Measurements from ENCODE around the gene PRKD1.

Gene PRKD1

DNA sequence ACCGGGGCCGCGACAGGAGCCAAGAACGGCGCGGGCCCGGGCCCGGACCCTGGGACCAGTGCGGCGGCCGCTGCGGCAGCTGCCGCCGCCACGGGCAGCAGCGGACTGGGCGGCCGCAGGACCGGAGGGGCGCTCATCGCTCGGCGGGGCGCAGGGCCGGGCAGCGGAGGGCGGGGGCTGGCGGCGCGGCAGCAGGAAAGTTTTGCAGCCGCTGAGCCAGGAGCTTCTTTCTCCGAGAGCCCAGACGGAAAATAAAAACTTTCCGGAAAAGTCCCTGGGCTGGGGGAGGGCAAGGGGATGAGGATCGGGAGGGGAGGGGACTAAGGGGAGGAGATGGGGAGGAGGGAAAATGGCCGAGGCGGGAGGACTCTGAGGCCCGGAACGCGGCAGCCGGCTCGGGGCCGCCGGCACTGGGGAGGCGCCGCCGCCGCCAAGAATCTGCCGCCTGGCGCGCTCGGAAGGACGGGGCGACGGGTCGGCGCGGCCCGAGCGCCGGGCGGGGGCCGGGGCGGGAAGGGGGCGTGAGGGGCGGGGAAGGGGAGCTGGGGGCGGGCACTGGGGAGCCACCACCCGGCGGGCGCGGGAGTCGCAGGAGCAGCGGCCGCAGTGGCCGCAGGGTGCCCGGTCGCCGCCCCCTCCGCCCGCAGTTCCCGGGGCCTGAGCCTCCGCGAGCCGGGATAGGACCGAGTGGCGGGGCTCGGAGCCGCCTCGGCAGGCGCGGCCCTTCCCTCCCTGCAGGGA is at the start of gene PRKD1:
Gene PRKD1, minus strand, starts transcription at position 472 of the 741 bp plus-strand sequence.
- DNase-seq = no peak

DNA sequence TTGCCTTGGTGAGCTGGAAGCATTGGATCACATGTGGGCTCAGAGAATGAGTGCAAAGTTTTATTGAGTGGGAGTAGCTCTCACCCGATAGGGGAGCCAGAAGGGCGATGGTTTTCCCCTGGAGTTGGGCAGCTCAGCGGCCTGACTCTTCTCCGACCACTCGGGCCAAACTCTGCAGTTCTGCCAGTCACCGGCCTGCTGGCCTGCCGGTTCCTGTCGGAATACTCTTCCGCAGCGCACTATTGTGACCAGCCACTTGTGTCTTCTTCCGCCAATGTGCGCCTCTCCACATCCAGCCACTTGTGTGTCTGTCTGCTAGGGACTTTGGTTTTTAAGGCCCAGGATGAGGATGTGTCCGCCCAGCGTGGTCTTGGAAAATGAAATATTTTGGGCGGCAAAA is 43.5 kb upstream of the PRKD1 start:
- no peak for DNase-seq

DNA sequence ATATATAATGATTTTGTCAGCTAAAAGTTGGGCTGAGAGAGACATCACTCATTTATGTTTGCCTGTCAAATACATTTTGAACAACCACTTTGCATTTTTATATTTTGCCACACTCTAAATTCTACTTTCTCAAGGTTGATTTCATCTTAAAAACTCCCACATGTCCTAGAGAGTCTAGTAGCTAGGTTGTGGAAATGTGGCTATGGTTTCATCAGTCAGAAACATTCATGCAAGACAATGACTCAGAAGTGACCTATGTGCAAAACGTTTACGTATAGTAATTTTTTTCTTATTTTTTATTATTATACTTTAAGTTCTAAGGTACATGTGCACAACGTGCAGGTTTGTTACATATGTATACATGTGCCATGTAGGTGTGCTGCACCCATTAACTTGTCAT is 27.4 kb upstream of the PRKD1 start:
- DNase-seq = no peak

DNA sequence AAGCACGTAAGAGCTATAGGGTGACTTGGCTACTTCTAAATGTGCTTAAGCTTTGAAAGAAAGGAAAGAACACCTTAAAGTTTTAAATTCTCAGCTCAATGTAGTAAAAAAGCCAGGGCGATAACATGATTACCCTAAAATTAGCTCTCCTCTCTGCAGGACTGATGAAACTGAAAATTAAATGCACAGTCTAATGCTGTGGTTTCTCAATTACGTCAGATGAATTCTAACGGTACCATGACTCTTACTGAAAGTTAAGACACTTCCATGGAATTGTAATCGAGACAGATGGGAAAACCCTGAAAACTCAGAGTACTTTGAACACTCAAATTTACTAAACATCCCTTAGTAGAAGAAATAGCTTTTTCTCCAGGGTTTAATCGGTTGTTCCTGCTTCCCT is 25.9 kb upstream of the PRKD1 start:
- no peak for DNase-seq

DNA sequence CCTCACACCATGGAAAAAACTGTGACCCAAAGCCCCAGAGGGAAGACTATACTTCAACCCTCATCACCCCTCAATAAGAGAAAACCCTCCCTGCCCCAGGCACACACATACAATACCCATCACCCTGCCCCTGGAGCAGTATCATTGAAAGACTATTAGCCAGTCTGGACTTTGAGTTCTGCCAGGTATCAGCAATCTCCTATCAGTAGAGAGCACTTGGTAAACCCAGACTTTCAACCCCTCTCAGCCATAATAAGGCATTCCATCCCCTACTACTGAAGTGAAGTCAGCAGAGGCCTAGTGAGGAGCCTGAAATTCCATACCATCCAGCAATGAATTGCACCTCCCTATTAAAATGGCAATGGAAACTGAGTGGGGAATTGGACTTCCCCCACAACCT is 16.4 kb upstream of the PRKD1 start:
- no peak for DNase-seq

DNA sequence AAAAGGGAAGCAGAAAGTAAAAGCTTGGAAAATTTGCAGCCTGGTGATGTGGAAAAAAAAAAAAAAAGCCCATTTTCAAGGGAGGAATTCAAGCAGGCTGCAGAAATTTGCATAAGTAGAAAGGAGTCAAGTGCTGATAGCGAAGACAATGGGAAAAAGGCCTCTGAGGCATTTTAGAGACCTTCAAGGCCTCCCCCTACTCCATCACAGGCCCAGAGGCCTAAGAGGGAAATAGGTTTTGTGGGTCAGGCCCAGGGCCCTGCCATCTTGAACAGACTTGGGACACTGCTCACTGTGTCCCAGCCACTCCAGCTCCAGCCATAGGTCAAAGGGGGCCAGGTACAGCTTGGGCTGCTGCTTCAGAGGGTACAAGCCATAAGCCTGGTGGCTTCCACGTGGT is 13.8 kb upstream of the PRKD1 start:
- no peak for DNase-seq

DNA sequence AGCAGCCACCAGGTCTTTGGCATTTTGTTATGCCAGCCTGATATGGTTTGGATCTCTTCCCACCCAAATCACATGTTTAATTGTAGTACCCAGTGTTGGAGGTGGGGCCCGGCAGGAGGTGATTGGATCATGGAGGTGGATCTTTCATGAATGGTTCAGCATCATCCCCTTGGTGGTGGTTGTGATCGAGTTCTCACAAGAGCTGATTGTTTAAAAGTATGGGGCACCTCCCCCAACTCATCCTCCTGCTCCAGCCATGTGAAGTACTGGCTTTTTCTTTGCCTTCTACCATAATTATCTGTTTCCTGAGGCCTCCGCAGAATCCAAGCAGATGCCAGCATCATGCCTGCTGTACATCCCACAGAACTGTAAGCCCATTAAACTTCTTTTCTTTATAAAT is 12.8 kb upstream of the PRKD1 start:
- no peak for DNase-seq

DNA sequence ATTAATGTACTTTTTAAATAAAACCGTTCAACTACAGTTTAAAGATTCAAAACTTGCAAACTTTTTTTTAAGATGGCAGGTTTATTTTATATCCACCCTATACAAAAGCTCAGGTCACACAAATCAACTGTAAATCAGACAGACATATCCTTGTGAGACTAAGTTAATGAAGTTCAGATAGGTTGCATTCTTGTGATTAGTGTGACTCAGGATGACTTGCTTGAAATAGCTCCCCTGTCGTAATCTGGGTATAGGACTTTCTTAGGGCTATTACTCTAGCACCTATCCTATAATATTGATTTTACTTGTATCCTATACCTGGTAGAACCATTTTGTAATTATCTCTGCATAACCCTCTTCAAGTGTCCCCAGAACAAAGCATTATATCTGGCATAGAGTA is 9.5 kb upstream of the PRKD1 start:
- DNase-seq = no peak

DNA sequence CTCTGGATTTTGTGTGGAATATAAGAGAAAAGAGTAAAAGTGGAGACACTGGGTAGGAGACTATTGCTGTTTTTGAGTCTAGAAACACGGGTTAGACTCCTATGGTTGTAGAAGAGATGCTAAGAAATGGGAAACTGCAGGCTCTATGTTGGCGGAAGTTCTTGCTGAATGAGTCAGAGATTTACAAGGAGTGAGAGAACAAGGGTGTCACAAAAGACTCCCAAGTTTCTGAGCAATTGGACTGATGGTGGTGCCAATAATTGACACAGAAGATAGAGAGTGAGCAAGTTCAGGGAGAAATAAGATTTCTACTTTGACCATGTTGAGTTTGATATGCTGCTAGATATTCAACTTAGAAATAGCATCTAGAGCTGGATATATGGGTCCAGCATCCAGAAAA is 2.6 kb upstream of the PRKD1 start:
- no peak for DNase-seq

DNA sequence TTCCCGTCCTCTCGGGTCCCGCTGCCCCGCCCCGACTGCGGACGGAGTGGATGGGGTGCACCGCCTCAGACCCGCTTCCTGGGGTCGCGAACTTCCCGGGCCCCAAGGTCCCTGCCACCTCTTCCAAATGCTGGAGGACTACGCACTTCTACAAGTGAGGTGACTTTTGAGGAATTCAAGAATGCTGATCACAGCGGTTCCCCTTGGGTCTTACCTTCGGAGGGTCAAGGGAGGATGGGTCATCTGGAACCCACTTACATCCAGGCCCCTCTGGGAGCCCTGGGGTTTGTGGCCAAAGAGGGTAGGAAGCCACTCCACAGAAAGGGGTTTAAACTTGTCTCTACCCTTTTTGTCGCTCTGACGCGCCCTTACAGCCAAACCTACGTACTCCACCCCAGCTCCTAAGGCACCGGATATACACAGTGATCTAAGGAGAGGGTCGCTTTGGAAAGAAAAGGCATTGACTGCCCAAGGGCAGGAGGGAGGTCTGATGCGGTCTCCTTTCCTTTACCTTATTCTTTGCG is 532 bp upstream of the PRKD1 start:
- no peak for DNase-seq

DNA sequence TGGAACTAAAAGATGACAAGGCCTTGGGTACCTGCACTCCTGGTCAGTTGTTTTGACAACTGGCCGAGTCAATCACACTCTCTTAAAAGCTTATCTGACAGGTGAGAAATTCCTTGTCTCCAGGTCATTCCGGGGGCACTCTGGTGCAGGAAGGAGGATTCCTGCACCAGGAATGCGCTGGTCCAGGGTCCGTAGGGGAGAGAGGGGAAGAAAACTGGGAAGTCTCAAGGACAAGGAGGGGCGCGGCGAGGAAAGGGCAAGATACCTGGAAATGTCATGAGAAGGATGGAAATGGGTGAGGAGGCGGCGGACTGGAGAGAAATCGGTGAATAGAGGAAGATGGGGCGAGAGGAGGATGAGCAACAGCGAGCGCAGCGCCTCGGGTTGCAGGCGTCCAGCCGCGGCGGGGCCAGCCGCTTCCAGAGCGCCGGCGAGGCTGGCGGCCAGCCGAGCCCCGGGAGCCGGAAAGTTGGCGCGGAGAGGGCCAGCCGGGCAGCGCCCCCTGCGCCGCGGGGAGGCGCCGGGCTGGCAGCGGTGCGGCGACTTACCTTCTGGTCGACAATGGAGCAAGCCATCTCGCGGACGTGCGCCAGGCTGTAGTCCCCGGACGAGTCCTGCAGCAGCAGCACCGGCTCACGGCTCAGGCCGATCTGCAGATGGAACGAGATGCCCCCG is 809 bp downstream of the PRKD1 start:
- DNase-seq = no peak

DNA sequence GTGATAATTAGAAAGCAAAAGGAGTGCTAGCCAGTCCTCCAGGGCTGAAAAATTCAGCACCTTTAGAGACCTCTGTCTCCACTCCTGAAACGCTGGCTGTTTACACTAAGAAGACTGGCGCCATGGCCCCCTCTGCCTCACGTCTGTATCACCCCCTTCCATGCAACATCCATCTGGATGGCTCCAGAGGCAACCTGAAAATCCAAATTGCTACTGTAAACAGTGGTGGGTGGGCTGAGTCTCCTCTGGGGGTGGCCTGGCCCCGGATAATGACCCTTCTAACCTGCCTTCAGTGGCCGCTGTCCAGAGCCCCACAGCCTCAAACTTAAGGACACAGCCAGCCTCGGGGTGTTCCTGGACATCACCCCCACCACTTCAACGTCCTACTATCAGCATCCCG is 1.4 kb downstream of the PRKD1 start:
- DNase-seq = no peak

DNA sequence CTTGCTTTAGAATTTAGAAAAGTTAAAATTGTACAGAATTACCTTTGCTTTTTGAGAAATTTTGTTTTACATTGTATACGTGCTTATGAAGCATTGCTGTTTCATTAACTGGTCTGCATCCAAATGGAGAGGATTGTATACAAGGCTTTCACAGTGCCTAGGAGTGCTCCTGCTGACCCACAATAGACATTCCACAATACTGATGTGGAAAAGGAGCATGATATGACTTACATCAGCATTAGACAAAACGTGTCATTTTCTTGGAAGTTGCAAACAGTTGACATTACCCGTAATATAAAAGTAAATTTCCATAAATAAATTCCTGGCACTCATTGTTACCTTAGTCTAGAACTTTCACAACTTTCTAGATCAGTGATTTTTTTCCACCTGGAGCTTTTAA is 1.9 kb downstream of the PRKD1 start:
- no peak for DNase-seq

DNA sequence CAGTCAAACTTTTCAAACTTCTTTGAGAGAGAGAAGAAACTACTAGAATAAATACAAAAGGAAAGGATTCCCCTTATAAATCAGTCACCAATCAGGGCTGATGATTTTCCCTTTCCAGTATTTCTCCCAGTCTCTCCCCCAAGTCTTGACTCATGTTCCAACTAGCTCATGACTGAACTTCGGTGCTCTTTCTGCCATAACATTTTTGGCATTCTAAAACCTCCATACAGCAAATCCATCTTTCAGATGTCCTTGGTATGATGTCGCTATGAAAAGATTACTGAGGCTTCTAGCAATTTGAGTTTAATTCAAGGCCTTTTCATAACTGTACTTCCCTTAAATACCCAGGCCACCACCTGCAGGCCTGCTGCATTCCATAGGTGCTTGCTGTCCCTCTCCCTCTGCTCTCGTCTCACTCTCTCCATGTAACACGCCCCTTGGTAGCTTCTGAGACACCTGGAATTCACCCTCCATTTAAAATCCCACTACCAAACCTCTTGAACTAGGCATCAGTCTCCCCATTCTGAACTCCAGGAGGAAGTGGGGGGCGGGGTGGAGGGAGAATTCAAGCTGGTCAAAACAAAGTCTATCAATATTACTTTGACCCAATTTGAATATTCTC is 2.4 kb downstream of the PRKD1 start:
- DNase-seq = no peak

DNA sequence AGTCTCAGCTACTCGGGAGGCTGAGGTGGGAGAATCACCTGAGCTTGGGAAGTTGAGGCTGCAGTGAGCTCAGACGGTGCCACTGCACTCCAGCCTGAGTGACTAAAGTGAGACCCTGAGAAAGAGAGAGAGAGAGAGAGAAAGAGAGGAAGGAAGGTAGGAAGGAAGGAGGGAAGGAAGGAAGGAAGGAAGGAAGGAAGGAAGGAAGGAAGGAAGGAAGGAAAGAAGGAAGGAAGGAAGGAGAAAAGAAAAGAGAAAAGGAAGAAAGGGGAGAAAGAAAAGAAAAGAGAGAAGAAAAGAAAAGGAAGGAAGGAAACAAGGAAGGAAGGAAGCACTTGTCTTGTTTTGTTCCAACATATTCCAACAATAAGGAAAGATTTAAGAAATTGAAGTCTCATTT is 7.8 kb downstream of the PRKD1 start:
- no peak for DNase-seq

DNA sequence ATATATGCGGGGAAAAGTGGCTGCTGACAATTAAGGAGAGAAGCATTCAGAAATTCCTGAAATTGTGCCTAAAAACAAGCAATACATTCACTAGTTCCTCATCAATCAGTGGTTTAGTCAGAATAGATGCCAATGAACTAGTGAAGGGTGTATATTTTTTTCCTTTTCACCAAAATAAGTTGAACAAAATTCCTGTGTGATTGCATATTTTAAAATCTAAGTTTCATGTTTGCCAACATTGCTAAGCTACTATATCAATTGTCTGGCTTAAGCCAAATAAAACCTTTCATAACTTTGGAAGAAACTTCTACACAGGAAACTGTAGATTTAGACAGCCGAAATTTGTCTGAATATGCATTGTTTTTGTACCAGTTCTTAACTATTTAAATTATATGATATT is 8.7 kb downstream of the PRKD1 start:
- DNase-seq = no peak

DNA sequence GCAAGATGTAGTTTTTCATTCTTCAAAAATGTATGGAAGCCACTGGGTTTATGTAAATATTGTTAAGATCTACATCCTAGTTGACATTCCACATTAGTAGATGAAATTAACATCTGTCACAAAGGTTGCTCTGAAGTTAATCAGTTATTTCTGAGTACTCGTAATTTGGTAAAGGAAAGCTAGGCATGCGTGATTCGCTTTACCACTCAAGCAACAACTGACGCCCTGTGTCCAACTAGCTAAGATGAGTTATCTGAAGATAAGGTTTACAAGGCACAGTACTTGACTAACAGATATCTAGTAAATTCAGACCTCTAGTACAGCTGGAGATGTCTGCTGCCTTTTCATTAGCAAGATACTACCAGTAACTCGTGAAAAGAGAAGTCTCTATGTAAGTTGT is 14.1 kb downstream of the PRKD1 start:
- no peak for DNase-seq

DNA sequence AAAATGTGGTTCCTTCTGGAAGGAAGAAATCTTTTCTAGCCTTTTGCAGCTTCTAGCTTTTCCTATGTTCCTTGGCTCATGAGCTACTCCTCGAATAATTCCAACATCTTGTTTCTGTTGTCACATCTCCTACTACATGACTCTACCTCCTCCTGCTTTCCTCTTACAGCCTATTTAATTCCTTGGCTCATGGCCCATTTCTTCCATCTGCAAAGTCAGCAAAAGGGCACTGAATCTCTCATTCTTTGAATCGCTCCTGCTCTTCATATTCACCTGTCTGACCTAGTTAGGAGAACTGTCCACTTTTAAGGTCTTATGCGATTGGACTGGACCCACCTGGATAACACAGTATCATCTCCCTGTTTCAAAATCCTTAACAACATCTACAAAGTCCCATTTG is 15.8 kb downstream of the PRKD1 start:
- no peak for DNase-seq

DNA sequence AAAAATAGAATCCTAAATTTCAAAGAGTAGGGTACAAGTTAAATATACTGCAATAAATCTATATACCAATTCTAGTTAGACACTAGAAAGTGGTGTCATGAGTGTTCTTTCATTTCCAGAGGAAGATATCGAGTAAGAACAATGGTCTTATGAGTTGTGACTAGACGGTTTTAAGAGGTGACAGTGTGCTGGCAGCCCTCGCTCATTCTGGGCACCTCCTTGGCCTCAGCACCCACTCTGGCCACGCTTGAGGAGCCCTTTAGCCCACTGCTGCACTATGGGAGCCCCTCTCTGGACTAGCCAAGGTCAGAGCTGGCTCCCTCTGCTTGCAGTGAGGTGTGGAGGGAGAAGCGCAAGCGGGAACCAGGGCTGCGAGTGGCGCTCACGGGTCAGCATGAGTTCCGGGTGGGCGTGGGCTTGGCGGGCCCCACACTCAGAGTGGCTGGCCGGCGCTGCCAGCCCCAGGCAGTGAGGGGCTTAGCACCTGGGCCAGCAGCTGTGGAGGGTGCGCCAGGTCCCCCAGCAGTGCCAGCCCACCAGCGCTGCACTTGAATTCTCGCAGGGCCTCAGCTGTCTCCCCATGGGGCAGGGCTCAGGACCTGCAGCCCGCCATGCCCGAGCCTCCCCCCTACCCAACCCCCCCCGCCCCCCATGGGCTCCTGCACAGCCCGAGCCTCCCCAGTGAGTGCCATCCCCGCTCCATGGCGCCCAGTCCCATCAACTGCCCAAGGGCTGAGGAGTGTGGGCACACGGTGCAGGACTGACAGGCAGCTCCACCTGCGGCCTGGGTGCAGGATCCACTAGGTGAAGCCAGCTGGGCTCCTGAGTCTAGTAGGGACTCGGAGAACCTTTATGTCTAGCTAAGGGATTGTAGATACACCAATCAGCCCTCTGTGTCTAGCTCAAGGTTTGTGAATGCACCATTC is 18.7 kb downstream of the PRKD1 start:
- no peak for DNase-seq

DNA sequence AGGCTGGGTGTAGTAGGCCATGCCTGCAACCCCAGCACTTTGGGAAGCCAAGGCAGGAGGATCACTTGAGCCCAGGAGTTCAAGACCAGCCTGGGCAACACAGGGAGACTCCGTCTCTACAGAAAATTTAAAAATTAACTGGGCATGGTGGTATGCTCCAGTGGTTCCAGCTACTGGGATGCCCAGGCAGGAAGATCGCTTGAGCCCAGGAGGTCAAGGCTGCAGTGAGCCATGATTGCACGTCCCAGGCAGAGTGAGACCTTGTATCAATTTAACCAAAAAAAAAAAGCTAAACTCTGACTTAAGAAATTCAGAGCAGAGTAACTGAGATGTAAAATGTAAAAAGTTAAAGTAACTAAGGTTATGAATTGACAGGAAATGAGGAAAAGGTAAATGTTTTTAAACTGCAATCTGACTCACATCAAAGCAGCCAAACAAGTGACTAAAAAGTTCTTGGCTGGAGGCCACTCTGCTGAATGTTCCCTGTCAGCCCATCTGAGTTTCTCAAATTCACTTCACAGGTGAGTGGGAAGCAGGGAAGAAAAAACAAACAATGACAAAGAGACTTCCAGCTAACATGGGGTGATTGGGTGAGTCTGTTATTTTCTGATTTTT is 21.3 kb downstream of the PRKD1 start:
- DNase-seq = no peak

DNA sequence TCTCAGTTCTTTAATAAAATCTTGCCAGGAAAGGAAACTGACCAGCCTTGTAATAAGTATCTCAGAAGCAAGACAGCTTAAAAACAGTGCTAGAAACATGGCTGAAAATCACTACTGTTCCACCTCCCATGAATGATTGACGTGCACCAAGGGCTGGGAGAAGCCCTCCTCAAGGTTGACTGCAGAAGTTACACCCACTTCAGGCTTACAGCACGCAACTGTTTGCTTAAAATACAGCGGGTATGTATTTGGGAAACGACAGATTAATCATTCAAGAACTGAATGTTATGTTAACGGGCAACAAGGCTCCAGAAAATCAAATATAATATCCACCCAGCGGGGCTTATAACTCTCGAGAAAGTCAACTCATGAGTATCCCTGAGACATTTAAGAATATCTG is 22.1 kb downstream of the PRKD1 start:
- DNase-seq = no peak

DNA sequence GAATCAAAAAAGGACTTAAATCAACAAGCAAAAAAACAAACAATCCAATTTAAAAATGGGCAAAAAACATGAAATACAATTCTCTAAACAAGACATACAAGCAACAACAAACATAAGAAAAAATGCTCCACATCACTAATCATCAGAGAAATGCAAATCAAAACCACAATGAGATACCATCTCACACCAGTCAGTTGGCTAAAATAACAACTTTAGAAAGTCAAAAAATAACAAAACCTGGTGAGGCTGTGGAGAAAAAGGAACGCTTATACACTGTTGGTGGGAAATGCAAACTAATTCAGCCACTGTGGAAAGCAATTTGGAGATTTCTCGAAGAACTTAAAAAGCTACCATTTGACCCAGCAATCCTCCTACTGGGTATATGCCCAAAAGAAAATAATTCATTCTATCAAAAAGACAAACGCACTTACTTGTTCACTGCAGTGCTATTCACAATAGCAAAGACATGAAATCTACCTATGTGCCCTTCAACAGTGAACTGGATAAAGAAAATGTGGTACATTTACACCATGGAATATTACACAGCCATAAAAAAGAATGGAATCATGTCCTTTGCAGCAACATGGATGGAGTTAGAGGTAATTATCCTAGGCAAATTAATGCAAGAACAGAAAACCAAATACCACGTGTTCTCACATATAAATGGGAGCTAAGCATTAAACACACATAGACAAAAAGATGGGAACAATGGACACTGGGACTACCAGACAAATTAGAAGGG is 26.9 kb downstream of the PRKD1 start:
- no peak for DNase-seq

Measured in activated CD4-positive, CD25-positive, alpha-beta regulatory T cell (primary cell).